Measurements from ENCODE around the gene N4BP3. TPM values are rescaled to one million over a fixed set of nuclear protein-coding genes. Genes with fewer than 3 reads are reported as not detected.
A peak's percentile ranks its signal among the peaks of the same experiment; 100 is the strongest.

The N4BP3 gene
- total RNA-seq, 1 experiment from 2014 or later: 0.33 TPM

DNA sequence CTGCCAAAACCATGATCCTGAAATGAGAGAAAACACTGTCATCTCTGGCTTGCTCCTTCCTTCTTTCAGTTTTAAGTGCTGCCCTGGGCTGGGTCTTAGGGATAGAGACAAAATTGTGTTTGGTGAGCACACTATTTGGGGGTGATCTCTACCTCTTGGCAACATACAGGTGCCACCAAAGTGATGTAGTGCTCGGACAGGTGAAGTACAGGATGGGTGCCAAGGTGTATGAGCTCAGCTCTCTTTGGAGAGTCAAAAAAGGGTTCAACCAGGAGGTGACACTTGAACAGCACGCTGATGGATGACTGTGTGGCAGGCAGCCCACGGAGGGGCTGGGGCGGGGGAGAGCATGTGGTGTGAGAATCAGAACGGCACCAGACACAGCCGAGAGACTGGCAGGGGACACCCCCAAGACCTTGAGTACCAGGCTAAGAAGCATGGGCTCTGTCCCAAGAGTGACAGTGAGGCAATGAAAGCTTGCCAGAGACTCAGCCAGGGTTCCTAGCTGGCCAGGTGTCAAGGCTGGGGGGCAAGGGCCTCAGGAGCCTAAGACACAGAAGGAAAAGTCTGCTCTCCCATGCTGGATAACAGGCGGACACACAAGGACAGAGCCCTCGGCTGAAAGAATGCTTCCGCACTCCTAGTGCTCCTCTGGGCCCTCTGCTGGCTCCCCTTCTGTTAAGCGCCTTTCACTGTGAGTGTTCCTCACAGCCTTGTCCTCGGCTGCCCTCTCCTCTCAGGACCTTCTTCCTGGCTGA, 37.8 kb downstream of the N4BP3 start:
- no peak for DNase-seq (ENCODE audit: unreplicated experiment)
- BruUV-seq (replicated peaks): no TSS peak
- ChIA-PET CTCF (interaction anchor here (0.6 to 12.4 kb wide), 3 partner anchors 11 to 75 kb away, joined by 3 to 286 read pairs (median 4); no protein-coding TSS in a partner anchor), POLR2A (interaction anchor here (1.3 to 9.3 kb wide), 3 partner anchors 9 to 74 kb away, joined by 4 to 123 read pairs (median 6); partner anchors contain the start of gene HNRNPAB)
- Mint-ChIP-seq H3K27me3 (ENCODE audit: insufficient read depth, unreplicated experiment) (no peaks in the 10 kb centered on the region), H3K9me3 (ENCODE audit: unreplicated experiment) (no peaks in the 10 kb centered on the region), H3K4me3 (ENCODE audit: unreplicated experiment) (no peak overlapping the region), H3K36me3 (ENCODE audit: insufficient read depth, unreplicated experiment) (peaks cover 69% of the 10 kb centered on the region), H3K4me1 (ENCODE audit: insufficient read depth, unreplicated experiment) (peaks cover 29% of the 10 kb centered on the region), H3K27ac (ENCODE audit: low read depth, unreplicated experiment) (peak overlapping the region; percentile 11)
- TF ChIP-seq, protein P1, sequence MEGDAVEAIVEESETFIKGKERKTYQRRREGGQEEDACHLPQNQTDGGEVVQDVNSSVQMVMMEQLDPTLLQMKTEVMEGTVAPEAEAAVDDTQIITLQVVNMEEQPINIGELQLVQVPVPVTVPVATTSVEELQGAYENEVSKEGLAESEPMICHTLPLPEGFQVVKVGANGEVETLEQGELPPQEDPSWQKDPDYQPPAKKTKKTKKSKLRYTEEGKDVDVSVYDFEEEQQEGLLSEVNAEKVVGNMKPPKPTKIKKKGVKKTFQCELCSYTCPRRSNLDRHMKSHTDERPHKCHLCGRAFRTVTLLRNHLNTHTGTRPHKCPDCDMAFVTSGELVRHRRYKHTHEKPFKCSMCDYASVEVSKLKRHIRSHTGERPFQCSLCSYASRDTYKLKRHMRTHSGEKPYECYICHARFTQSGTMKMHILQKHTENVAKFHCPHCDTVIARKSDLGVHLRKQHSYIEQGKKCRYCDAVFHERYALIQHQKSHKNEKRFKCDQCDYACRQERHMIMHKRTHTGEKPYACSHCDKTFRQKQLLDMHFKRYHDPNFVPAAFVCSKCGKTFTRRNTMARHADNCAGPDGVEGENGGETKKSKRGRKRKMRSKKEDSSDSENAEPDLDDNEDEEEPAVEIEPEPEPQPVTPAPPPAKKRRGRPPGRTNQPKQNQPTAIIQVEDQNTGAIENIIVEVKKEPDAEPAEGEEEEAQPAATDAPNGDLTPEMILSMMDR (IDR thresholded peaks at IDR 0.05; ENCODE audit: unreplicated experiment): no peak
- intact Hi-C loops (cut with micrococcal nuclease): loop anchor here (5.0 kb wide), 1 partner anchor 476 kb away; the partner anchor contains the start of gene CLK4

DNA sequence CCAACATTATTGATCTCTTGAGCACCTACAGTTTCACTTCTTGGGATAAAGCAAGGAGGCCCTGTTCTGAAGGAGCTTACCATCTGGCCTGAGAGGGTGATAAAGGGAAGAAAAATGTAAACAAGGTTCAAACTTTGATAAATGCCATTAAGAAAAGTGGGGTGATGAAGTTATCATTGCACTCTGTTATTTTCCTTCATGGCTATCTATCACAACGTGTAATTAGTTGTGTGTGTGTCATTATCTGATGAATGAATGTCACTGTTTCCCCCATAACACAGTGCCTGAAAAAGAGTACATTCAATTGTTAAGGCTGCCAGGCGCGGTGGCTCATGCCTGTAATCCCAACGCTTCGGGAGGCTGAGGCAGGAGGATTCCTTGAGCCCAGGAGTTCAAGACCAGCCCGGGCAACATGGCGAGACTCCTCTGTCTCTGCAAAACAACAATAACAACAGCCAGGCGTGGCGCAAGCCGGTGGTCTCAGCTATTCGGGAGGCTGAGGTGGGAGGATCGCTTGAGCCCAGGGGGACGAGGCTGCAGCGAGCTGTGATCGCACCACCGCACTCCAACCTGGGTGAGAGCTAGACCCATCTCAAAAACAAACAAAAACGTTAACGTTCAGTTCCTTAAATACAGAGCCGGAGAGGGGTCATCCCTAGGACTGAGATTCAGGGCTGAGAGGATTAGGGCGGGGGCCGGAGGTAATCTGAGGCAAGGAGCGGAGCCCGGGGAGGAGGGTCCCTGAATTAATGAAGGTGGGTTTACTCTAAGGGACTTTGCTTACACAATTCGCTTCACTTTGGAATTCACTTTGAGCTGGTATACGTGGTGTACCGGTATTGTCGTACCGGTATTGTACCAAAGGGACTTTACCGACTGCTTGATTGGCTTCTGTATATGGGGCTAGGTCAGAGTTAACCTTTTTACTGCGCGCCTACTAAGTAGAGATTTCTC, 39.4 kb downstream of the N4BP3 start:
- BruUV-seq (replicated peaks): no TSS peak
- DNase-seq (ENCODE audit: unreplicated experiment): no peak
- Mint-ChIP-seq H3K36me3 (ENCODE audit: insufficient read depth, unreplicated experiment) (peaks cover 53% of the 10 kb centered on the region), H3K27me3 (ENCODE audit: insufficient read depth, unreplicated experiment) (no peaks in the 10 kb centered on the region), H3K9me3 (ENCODE audit: unreplicated experiment) (no peaks in the 10 kb centered on the region), H3K4me3 (ENCODE audit: unreplicated experiment) (peak overlapping the region; percentile 98), H3K27ac (ENCODE audit: low read depth, unreplicated experiment) (peak overlapping the region; percentile 8), H3K4me1 (ENCODE audit: insufficient read depth, unreplicated experiment) (peaks cover 14% of the 10 kb centered on the region)
- ChIA-PET POLR2A (interaction anchor here (0.6 to 2.5 kb wide), 18 partner anchors 10 to 801 kb away, joined by 3 to 18 read pairs (median 4); partner anchors contain the start of gene HNRNPAB), CTCF (interaction anchor here (1.2 to 12.4 kb wide), 6 partner anchors 9 to 77 kb away, joined by 4 to 286 read pairs (median 5); no protein-coding TSS in a partner anchor)
- TF ChIP-seq, protein P1 (IDR thresholded peaks at IDR 0.05; ENCODE audit: unreplicated experiment): no peak
- intact Hi-C loops (cut with micrococcal nuclease): loop anchor here (5.0 kb wide), 1 partner anchor 475 kb away; the partner anchor contains the start of gene CLK4

DNA sequence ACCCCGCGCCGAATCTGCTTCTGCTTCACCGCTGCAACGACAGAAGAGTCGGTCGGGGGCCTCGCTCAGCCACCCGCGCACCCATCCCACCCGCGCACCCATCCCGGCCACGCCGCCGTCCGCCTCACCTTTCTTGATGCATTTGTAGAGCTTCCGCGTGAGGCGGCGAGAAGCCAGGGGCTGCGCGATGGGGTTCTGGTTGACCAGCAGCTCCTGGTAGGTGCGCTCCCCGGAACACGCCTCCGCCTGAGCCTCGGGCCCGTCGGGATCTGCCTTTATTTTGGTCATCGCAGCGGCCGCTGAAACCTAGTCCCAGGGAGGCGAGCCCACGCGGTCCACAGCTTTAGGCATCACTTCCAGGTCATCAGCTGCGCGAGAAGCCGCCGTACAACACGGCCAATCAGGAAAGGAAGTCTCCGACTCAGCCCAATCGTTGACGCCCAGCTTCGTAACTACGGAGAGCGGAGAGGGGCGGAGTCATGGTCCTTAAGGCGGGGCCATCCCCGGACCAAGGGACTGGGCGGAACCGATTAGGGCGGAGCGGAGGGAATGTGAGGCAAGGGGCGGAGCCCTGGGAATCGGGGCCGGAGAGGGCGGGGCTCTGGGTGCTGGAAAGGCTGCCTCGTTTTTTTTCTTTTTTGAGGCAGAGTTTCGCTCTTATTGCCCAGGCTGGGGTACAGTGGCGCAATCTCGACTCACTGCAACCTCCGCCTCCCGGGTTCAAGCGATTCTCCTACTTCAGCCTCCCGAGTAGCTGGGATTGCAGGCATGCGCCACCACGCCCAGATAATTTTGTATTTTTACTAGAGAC, 40.4 kb downstream of the N4BP3 start, which contains the start of gene NHP2:
Gene NHP2, minus strand, starts transcription at position 356 of the 811 bp plus-strand sequence. Its CDS starts 68 bp downstream, at position 288.
- TF ChIP-seq, protein P1 (IDR thresholded peaks at IDR 0.05; ENCODE audit: unreplicated experiment): no peak
- H3K27me3 Mint-ChIP-seq (ENCODE audit: insufficient read depth, unreplicated experiment): no peaks in the 10 kb centered on the region
- intact Hi-C loops (cut with micrococcal nuclease): loop anchor here (5.0 kb wide), 1 partner anchor 474 kb away; the partner anchor contains the start of gene CLK4
- H3K9me3 Mint-ChIP-seq (ENCODE audit: unreplicated experiment): no peaks in the 10 kb centered on the region
- peak within 1 kb of the TSS; percentile 8 for H3K27ac Mint-ChIP-seq (ENCODE audit: low read depth, unreplicated experiment)
- BruUV-seq (replicated peaks): no TSS peak
- ChIA-PET CTCF (interaction anchor here (0.6 to 12.4 kb wide), 8 partner anchors 8 to 565 kb away, joined by 4 to 286 read pairs (median 5); no protein-coding TSS in a partner anchor), POLR2A (interaction anchor here (0.5 to 2.5 kb wide), 18 partner anchors 8 to 802 kb away, joined by 3 to 18 read pairs (median 6); partner anchors contain the start of genes HNRNPAB and RMND5B)
- peak; percentile 100 for DNase-seq (ENCODE audit: unreplicated experiment)
- peaks cover 11% of the 10 kb centered on the region for H3K4me1 Mint-ChIP-seq (ENCODE audit: insufficient read depth, unreplicated experiment)
- peak within 1 kb of the TSS; percentile 98 for H3K4me3 Mint-ChIP-seq (ENCODE audit: unreplicated experiment)
- peaks cover 44% of the 10 kb centered on the region for H3K36me3 Mint-ChIP-seq (ENCODE audit: insufficient read depth, unreplicated experiment)
